ENCODE data around the gene CALHM6.

Gene CALHM6

DNA sequence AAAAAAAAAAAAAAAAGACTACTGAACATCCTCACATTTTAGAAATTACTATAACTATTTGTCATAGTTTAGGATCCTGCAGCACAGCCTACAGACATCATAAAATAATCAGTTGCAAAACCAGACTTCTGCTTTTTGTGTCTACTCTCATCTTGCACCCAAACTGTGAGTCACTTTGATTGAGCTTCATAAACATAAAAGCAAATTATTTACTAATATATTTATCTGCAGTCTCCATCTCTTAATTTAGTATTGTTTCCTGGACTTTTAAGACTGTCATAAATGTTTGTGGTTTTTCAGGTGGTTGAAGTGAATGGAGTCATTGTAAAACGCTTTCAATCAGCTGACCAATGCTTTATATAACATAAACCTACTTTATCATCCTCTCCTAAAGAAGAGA lies 14.8 kb upstream of the CALHM6 start:
- no peak for DNase-seq

- DNase-seq, result no peak
These were observed 14.1 kb upstream of the CALHM6 start for GRCh38 chr6:116447052-116447451.

- no peak for DNase-seq
These were observed 13.6 kb upstream of the CALHM6 start for GRCh38 chr6:116447496-116448011.

DNA sequence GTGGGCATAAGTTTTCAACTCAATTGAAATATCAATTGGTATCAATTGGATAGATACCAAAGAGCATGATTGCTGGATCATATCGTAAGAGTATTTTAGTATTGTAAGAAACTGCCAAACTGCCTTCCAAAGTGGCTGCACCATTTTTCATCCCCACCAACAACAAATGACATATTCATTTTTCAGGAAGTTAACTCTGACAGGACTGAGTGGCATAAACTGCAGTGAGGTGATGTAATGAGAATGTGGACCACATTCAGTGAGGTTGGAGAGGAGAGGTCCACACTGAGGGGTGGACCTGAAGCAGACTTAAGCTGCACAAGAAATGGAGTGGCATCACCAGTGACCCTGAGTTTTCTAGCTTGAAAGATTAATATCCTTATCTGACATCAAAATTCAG lies 11.6 kb upstream of the CALHM6 start:
- DNase-seq, result no peak

- no peak for DNase-seq
These were observed 10.9 kb upstream of the CALHM6 start for GRCh38 chr6:116450185-116450710.

DNA sequence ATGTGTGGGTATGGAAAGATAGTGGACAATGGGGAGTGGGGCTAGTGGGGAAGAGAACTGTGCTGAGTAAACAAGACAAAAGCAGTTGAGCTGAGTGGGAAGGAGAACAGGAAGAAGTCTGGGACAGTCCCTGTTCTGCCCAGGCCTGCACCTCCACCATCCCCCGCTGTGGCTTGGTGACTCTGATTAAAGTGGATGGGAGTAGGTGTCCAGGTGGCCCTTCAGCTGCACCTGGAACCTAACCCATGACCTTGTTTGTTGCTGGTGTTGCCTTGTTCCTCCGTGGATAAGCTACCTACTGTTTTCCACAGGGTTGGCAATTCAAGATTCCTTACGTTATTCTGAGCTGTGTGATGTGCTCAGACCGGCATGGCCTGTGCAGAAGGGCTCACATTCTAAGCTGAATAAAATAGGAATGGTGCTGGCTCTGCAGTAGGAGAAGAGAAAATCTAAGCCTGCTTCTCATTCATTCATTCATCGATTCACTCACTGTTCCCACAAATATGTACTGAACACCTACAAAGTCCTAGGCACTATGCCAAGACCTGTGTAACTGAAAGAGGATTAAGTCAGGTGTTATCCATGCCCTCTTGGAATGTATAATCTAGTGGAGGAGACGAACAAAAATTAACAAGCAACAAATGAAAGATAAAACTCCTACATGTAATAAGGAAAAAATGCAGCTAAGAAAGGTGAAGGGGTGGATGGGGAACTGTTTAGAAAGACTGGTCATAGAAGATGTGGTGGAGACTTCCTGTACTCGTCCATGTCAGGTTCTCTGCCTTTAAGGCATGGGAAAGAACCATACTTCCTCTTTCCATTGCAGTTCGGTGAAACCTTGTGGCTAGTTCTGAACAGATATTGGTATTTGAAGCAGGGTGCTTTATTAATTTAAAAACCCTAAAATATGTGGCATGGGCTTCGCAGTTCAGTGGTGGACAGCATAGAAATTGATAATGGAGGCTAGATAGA lies 10.1 kb upstream of the CALHM6 start:
- no peak for DNase-seq

GRCh38 chr6:116451916-116452315 lies 9.3 kb upstream of the CALHM6 start:
- DNase-seq, result no peak

DNA sequence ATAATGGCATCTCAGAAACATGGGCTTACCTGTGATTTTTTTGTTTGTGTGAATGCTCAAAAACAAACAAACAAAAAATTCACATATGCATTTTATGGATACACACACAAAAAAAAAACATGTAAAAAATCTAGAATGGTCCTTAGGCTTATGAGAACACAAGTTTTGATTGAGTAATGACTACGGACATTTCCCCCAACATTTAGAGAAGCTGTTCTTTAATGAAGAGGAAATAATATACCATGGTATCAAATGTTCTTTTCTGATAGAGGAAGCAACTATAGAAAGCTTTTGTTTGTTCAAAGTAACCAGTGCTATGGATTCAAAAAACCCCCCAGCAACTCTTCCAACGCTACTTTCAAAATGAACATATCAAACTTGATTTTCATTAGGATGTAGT lies 8.6 kb upstream of the CALHM6 start:
- DNase-seq, result no peak

DNA sequence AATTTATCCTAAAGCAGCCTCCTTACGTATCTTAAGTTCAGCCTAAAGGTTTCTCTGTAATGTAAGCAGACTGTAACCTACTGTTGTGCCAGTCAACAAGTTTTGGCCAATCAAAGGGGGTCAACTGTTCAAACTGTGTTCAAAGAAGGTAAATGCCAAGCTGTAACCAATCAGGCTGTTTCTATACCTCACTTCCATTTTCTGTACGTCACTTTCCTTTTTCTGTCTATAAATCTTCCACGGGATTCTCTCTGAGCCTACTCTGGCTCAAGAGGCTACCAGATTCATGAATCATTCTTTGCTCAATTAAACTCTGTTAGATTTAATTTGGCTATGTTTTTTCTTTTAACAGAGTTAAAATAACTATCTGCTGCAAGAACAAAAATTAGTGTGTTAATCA lies 5.1 kb upstream of the CALHM6 start:
- DNase-seq, result no peak

GRCh38 chr6:116456927-116457326 lies 4.2 kb upstream of the CALHM6 start:
- no peak for DNase-seq

- DNase-seq, result no peak
These were observed 2.9 kb upstream of the CALHM6 start for GRCh38 chr6:116458264-116458663.

DNA sequence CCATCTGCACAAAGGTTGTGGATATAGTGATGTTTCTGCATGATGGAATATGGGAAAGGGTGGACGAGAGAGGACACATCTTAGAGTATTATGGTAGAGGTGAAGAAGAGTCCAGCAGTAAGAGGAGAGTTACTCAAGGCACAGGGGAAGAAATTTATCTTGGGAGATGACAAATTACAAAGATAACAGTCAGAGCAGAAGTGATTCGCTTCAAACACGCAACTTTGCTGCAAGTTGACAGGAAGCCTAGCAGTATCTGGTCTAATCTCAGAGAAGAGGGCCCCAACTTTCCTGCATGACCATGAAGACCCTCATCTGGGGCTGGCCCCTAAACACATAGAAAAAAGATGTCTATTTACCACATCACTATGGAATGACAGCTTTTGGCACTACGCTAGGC lies 1.2 kb upstream of the CALHM6 start:
- no peak for DNase-seq

DNA sequence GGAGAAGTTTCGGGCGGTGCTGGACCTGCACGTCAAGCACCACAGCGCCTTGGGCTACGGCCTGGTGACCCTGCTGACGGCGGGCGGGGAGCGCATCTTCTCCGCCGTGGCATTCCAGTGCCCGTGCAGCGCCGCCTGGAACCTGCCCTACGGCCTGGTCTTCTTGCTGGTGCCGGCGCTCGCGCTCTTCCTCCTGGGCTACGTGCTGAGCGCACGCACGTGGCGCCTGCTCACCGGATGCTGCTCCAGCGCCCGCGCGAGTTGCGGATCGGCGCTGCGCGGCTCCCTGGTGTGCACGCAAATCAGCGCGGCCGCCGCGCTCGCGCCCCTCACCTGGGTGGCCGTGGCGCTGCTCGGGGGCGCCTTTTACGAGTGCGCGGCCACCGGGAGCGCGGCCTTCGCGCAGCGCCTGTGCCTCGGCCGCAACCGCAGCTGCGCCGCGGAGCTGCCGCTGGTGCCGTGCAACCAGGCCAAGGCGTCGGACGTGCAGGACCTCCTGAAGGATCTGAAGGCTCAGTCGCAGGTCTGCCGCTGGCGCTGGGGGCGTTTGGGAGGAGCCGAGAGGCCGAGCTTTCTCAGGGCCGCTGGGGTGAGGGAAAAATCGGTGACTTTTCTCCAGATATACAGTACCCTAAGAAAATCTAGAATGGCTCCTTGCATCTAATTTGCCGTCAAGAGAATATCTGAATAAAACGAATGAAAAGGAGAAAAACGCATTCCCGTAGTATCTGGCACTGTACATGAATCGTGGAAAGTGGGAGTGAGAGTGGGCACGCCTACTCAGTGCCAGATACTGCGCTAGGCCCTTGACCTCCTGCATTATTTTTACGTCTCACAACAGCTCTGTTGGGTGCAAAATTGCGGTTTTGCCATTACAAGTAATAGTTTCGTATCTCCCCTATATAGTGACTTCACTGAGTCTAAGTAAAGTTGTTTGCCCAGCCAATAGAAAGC lies 1.0 kb downstream of the CALHM6 start:
- DNase-seq, result peak; percentile 46

GRCh38 chr6:116463301-116463700 lies 2.1 kb downstream of the CALHM6 start:
- no peak for DNase-seq

- DNase-seq, result no peak
These were observed 4.1 kb downstream of the CALHM6 start for GRCh38 chr6:116465246-116465645.

GRCh38 chr6:116467096-116467495 lies 5.9 kb downstream of the CALHM6 start:
- DNase-seq, result no peak

- no peak for DNase-seq
These were observed 6.3 kb downstream of the CALHM6 start for GRCh38 chr6:116467514-116467913.

DNA sequence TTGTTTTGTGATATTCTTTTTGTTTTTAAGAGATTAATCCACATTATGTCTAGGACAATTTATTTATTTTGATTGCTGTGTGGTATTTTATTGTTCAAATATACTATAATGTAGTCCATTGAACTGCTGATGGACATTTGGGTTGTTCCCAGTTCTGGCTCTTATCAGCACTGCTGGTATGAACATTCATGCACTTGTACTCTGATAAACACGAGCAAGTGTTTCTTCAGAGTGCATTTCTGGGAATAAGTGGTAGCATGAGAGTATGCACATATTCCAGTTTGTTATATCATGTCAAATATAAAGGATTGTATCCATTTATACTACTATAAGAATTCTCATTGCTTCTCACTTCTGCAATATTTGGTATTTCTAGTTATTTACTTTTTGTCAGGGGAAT lies 7.1 kb downstream of the CALHM6 start:
- DNase-seq, result no peak

DNA sequence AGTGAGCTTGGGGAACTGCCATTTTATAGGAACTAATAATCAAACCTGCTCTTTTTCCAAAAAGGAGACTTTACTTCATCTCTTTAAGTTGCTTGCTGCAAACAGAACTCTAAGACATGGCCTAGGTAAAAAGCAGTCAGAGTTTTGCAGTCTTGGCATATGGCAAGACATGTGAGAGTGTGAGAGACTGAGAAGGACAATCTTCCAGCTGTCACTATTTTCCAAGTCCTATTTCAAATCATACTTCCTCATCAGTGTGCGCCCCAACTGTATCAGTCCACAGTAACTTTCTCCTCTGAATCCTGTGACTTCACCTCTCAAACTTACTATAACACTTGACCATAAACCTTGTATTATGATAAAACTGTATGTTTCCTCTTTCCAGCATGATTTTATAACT lies 10.4 kb downstream of the CALHM6 start:
- no peak for DNase-seq

- DNase-seq, result no peak
These were observed 11.5 kb downstream of the CALHM6 start for GRCh38 chr6:116472706-116473105.

DNA sequence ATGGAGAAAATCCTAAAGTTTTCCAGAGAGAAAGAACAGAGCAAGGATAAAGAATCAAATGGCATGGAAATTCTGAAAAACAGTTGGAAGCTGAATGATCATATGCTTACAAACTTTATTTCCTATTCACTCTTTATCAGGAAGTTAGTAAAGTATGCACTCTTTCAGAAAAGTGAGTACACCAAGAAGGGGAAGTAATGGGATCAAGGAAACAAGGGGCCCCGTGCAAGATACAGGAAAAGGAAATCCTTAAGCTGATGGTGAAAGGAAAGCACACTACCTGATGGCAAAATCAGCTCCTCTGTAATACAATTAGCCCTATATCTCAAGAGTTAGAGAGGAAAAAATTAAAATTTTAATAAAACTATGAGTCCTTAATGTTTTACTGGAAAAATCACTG lies 14.0 kb downstream of the CALHM6 start:
- no peak for DNase-seq

DNA sequence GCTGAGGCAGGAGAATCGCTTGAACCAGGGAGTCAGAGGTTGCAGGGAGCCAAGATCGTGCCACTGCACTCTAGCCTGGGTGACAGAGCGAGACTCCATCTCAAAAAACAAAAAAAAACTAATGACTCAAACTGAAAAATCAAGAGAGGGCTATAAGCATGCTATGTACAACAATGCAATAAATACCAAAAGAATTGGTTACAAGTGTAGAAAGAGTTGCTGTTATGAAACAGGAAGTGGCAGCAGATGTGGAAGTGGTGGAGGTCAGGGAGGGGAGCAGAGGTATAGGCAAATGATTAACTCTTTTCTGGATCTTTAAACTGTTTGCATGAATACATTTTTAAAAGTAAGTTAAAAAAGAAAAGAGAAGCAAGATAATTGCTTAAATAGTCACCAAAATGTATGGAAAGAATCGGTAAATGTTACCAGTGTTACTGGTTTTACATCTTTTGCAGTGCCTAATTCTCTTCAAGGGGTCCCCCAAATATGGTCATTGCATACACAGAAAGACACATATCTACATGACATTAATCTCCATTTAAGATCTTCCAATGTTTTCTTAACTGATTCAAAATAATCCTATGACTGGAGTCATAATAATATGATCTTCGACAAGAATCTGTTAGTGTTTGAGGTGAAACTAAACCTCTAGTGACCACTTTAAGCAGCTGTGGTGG lies 15.0 kb downstream of the CALHM6 start:
- DNase-seq, result no peak

DNA sequence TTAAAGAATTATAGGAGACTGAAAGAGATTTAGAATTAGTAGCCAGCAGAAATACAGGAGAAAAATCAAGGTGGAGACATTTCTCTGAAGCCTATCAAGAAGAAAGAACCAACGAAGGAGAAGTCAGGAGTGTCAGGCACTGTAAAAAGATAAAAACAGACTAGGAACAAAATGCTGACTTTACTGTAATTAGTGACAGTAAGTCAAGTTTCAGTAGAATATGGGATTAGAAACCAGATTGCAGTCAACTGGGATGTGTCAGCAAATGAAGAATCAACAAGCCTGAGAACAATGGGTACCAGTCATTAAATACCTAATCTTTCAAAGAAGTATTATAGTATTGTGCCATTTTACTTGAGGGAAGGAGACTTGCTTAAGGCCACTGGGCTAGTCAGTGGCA lies 21.6 kb downstream of the CALHM6 start:
- no peak for DNase-seq
